HepG2 (cell line): ENCODE results near the gene SIN3A. TPM values are rescaled to one million over a fixed set of nuclear protein-coding genes. Genes with fewer than 3 reads are reported as not detected.
A peak's percentile ranks its signal among the peaks of the same experiment; 100 is the strongest.

ENCODE experiments used
- ATF1 ChIP-seq: IDR thresholded peaks from 2 replicates; pipeline ENCODE4 v1.6.1; 2016; ENCODE audit warnings: mild to moderate bottlenecking, control low read depth
- BRD4 ChIP-seq: sonication (generic); formaldehyde crosslinking; IDR thresholded peaks from 2 replicates; pipeline ENCODE4 v1.4.0; 2020; ENCODE audit warnings: missing genetic modification reagents
- CREM ChIP-seq, 2 experiments: sonication (generic) in 1 of 2; formaldehyde crosslinking in 1 of 2; IDR thresholded peaks; 2 replicates each; pipeline versions ENCODE4 v1.4.0 to v1.6.1; 2016 to 2020; ENCODE audit warnings: antibody characterized with exemption in 1 of 2, mild to moderate bottlenecking in 1 of 2, missing genetic modification reagents in 1 of 2
- ESRRA ChIP-seq: sonication (generic); formaldehyde crosslinking; IDR thresholded peaks from 2 replicates; pipeline ENCODE4 v1.5.1; 2020; ENCODE audit warnings: mild to moderate bottlenecking, low read depth, missing genetic modification reagents
- FOXK1 ChIP-seq: sonication (generic); formaldehyde crosslinking; IDR thresholded peaks from 2 replicates; pipeline ENCODE4 v1.4.0; 2020; ENCODE audit warnings: low read depth, missing genetic modification reagents, borderline replicate concordance
- GABPA ChIP-seq, 2 experiments: IDR thresholded peaks; 2 replicates each; pipeline ENCODE4 v1.6.1; 2011 to 2016; ENCODE audit warnings: low read depth in 2 of 2, low read length in 1 of 2, missing biosample characterization in 1 of 2, missing genetic modification characterization in 1 of 2
- HCFC1 ChIP-seq: fragments of 150-350 bp; IDR thresholded peaks from 2 replicates; pipeline ENCODE4 v1.6.1; 2014; ENCODE audit warnings: low read depth, low read length
- KDM6A ChIP-seq: IDR thresholded peaks from 2 replicates; pipeline ENCODE4 v1.6.1; 2016; ENCODE audit warnings: low read depth
- MED8 ChIP-seq: sonication (generic); formaldehyde crosslinking; IDR thresholded peaks from 2 replicates; pipeline ENCODE4 v1.8.1; 2023; ENCODE audit warnings: mild to moderate bottlenecking, missing genetic modification reagents; ENCODE audit not compliant: insufficient replicate concordance
- NRL ChIP-seq: sonication (generic); formaldehyde crosslinking; IDR thresholded peaks from 2 replicates; pipeline ENCODE4 v1.5.0; 2020; ENCODE audit warnings: missing genetic modification reagents, mild to moderate bottlenecking, moderate library complexity, borderline replicate concordance
- PATZ1 ChIP-seq: sonication (generic); formaldehyde crosslinking; IDR thresholded peaks from 2 replicates; pipeline ENCODE4 v1.4.0; 2020; ENCODE audit warnings: missing genetic modification reagents
- SETDB1 ChIP-seq: sonication (generic); formaldehyde crosslinking; IDR thresholded peaks from 2 replicates; pipeline ENCODE4 v1.5.1; 2020; ENCODE audit warnings: missing genetic modification reagents, mild to moderate bottlenecking, borderline replicate concordance
- SNRNP70 ChIP-seq: fragments of 200-400 bp; formaldehyde crosslinking; IDR thresholded peaks from 2 replicates; pipeline ENCODE4 v1.6.1; 2017; ENCODE audit warnings: mild to moderate bottlenecking, low read depth, low read length, moderate library complexity
- SP5 ChIP-seq: IDR thresholded peaks from 2 replicates; pipeline ENCODE4 v1.6.1; 2016; ENCODE audit warnings: low read depth, borderline replicate concordance
- U2AF2 ChIP-seq: fragments of 200-400 bp; formaldehyde crosslinking; IDR thresholded peaks from 2 replicates; pipeline ENCODE4 v1.6.1; 2017; ENCODE audit warnings: low read depth, mild to moderate bottlenecking, low read length
- ZIK1 ChIP-seq: sonication (generic); formaldehyde crosslinking; IDR thresholded peaks from 2 replicates; pipeline ENCODE4 v1.5.0; 2020; ENCODE audit warnings: mild to moderate bottlenecking, low read depth, missing genetic modification reagents, borderline replicate concordance
- ZNF484 ChIP-seq: sonication (generic); formaldehyde crosslinking; IDR thresholded peaks from 2 replicates; pipeline ENCODE4 v1.5.1; 2020; ENCODE audit warnings: mild to moderate bottlenecking, low read depth, missing genetic modification reagents, borderline replicate concordance
- ZNF589 ChIP-seq: sonication (generic); formaldehyde crosslinking; conservative IDR thresholded peaks from 2 replicates; pipeline ENCODE4 v1.8.0; 2022; ENCODE audit warnings: mild to moderate bottlenecking, moderate library complexity, missing genetic modification reagents
- ZNF652 ChIP-seq: IDR thresholded peaks from 2 replicates; pipeline ENCODE4 v1.6.1; 2016; ENCODE audit warnings: low read depth, borderline replicate concordance
- ZNF678 ChIP-seq: sonication (generic); formaldehyde crosslinking; IDR thresholded peaks from 2 replicates; pipeline ENCODE4 v1.4.0; 2020; ENCODE audit warnings: mild to moderate bottlenecking, missing genetic modification reagents
- ZNF691 ChIP-seq: sonication (generic); formaldehyde crosslinking; IDR thresholded peaks from 2 replicates; pipeline ENCODE4 v1.4.0; 2020; ENCODE audit warnings: missing genetic modification reagents, low read depth, mild to moderate bottlenecking, borderline replicate concordance
- ZNF768 ChIP-seq: sonication (generic); formaldehyde crosslinking; IDR thresholded peaks from 2 replicates; pipeline ENCODE4 v1.4.0; 2020; ENCODE audit warnings: missing genetic modification reagents
- polyA plus RNA-seq, 8 experiments: library from polyadenylated mRNA; depleted of rRNA in 3 of 8; stranded (reverse) in 7 of 8; unstranded in 1 of 8; fragments of >200 nt; fragmentation: Illumina TruSeq in 4 of 8; extraction: Trizol in 4 of 8; gene quantifications; 2 replicates each; pipeline versions ENCODE4 v1.2.1 to v1.2.3, GENCODE V29; 2011 to 2016; ENCODE audit warnings: low read depth in 4 of 8, missing spikeins in 1 of 8, mixed read lengths in 1 of 8; ENCODE audit not compliant: insufficient read depth in 1 of 8
- total RNA-seq, 5 experiments: library from RNA; depleted of rRNA; stranded (reverse); fragments of >200 nt; fragmentation: Illumina TruSeq; extraction: Trizol; gene quantifications; 2 replicates each; pipeline ENCODE4 v1.2.3, GENCODE V29; 2016; ENCODE audit warnings: low read depth in 1 of 5
- TF ChIP-seq, protein P1 (sequence below): sonication (generic); formaldehyde crosslinking; IDR thresholded peaks from 2 replicates; pipeline ENCODE4 v1.8.0; 2022; ENCODE audit warnings: low read depth, missing genetic modification reagents
- TF ChIP-seq, protein P2 (sequence below): sonication (generic); formaldehyde crosslinking; IDR thresholded peaks from 2 replicates; pipeline ENCODE4 v1.8.0; 2023; ENCODE audit warnings: mild to moderate bottlenecking, missing genetic modification reagents

Gene SIN3A
- total and polyA plus RNA-seq, 2 of the 13 experiments (the other 11 are each of a cell fraction or from before 2014, with no cell fraction given): 16.1 to 28.1 TPM

DNA sequence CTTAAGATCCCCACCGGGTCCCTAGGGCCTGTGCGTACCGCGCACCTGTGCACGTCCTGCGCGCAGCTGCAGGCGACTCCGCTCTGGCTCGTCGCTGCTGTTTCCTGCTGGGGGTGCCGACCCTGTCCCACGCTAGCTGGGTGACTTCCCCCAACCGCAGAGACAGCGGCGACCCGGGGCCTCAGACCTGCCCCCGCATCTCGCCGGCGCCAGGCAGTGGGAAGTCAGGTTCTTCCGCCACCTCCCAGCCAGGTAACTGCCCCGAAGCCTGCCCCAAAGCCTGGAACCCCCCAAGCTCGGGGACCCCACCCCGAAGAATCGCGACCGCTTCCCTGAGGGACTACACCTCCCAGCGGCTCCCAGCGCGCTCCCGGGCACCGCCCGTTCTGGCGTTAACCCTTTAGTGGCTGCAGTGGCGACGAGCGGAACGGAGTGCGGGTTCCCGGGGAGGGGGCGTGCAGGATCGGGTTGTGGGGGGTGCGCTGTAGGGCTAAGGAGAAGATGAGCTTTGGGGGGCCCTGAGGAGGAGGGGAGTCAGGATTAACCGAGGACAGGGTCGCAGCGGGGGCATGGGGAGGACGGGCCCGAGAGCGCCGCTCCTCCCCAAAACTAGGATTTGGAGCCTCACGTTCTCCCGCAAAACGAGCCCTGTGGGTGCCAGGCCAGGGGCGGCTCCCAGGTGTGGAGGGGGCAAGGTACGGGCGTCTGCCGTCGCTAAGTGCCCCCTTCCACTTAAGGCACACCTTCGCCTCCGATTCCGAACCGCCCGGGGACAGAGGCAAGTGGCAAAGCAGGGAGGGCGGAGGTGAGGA is 104.1 kb downstream of the SIN3A start (continued):
- TF ChIP-seq ATF1 (CRISPR knock-in tag) (no peak), GABPA (IDR thresholded peaks at IDR 0.05; ENCODE audit: low read depth, low read length) (peak; percentile 38), GABPA (CRISPR knock-in tag; IDR thresholded peaks at IDR 0.05; ENCODE audit: low read depth) (peak; percentile 69), KDM6A (CRISPR knock-in tag) (no peak), FOXK1 (peak; percentile 19; the same call in 1 of the 2 replicates), ZNF589 (CRISPR knock-in tag) (no peak), SETDB1 (CRISPR knock-in tag) (no peak), BRD4 (CRISPR knock-in tag) (peak; percentile 55; the same call in 1 of the 2 replicates), HCFC1 (peak; percentile 56; the same call in 1 of the 2 replicates), ZNF691 (CRISPR knock-in tag) (no peak), U2AF2 (no peak), SP5 (peak; percentile 54; the same call in 1 of the 2 replicates), NRL (CRISPR knock-in tag) (peak; percentile 53; the same call in 1 of the 2 replicates), ZNF652 (peak; percentile 99), MED8 (CRISPR knock-in tag) (peak; percentile 18), ZNF678 (CRISPR knock-in tag) (no peak), CREM (IDR thresholded peaks at IDR 0.05) (peak; percentile 60), CREM (CRISPR knock-in tag; IDR thresholded peaks at IDR 0.05) (no peak), ZIK1 (CRISPR knock-in tag) (peak; percentile 81; the same call in 1 of the 2 replicates), ESRRA (no peak), SNRNP70 (no peak), ZNF484 (0 out of 2 replicates have a peak, but pooled peaks have one; percentile 23), PATZ1 (CRISPR knock-in tag) (peak; percentile 95), ZNF768 (CRISPR knock-in tag) (0 out of 2 replicates have a peak, but pooled peaks have one; percentile 15)
- TF ChIP-seq, protein P1, sequence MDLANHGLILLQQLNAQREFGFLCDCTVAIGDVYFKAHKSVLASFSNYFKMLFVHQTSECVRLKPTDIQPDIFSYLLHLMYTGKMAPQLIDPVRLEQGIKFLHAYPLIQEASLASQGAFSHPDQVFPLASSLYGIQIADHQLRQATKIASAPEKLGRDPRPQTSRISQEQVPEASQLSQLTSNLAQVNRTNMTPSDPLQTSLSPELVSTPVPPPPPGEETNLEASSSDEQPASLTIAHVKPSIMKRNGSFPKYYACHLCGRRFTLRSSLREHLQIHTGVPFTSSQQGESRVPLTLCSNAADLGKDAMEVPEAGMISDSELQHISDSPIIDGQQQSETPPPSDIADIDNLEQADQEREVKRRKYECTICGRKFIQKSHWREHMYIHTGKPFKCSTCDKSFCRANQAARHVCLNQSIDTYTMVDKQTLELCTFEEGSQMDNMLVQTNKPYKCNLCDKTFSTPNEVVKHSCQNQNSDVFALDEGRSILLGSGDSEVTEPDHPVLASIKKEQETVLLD (CRISPR knock-in tag): no peak
- TF ChIP-seq, protein P2, sequence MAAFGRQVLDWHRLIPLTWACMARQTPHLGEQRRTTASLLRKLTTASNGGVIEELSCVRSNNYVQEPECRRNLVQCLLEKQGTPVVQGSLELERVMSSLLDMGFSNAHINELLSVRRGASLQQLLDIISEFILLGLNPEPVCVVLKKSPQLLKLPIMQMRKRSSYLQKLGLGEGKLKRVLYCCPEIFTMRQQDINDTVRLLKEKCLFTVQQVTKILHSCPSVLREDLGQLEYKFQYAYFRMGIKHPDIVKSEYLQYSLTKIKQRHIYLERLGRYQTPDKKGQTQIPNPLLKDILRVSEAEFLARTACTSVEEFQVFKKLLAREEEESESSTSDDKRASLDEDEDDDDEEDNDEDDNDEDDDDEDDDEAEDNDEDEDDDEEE (CRISPR knock-in tag): peak; percentile 72
